ENCODE data around the gene GTF3C5. TPM values are rescaled to one million over a fixed set of nuclear protein-coding genes. Genes with fewer than 3 reads are reported as not detected.
A peak's percentile ranks its signal among the peaks of the same experiment; 100 is the strongest.

GTF3C5 gene
- total and polyA plus RNA-seq, 10 of the 15 experiments (the other 5 are each of a cell fraction or from before 2014, with no cell fraction given), result 2.2 to 81.1 (median 68.7) TPM

DNA sequence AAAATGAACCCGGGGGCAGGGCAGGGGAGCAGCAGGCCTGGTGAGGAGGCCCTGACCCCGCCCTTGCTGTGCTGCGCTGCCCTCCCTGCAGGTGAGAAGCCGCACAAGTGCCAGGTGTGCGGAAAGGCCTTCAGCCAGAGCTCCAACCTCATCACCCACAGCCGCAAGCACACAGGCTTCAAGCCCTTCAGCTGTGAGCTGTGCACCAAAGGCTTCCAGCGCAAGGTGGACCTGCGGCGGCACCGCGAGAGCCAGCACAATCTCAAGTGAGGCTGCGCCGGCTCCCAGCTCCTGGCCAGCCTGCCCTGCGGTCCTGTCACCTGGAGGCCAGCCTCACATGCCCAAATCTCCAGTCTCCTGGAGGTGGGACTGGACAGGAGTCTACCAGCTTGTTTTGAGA is 40.0 kb upstream of the GTF3C5 start (continued):
- TF ChIP-seq, protein P1, sequence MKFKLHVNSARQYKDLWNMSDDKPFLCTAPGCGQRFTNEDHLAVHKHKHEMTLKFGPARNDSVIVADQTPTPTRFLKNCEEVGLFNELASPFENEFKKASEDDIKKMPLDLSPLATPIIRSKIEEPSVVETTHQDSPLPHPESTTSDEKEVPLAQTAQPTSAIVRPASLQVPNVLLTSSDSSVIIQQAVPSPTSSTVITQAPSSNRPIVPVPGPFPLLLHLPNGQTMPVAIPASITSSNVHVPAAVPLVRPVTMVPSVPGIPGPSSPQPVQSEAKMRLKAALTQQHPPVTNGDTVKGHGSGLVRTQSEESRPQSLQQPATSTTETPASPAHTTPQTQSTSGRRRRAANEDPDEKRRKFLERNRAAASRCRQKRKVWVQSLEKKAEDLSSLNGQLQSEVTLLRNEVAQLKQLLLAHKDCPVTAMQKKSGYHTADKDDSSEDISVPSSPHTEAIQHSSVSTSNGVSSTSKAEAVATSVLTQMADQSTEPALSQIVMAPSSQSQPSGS (IDR thresholded peaks at IDR 0.05; ENCODE audit: low read length), result no peak

DNA sequence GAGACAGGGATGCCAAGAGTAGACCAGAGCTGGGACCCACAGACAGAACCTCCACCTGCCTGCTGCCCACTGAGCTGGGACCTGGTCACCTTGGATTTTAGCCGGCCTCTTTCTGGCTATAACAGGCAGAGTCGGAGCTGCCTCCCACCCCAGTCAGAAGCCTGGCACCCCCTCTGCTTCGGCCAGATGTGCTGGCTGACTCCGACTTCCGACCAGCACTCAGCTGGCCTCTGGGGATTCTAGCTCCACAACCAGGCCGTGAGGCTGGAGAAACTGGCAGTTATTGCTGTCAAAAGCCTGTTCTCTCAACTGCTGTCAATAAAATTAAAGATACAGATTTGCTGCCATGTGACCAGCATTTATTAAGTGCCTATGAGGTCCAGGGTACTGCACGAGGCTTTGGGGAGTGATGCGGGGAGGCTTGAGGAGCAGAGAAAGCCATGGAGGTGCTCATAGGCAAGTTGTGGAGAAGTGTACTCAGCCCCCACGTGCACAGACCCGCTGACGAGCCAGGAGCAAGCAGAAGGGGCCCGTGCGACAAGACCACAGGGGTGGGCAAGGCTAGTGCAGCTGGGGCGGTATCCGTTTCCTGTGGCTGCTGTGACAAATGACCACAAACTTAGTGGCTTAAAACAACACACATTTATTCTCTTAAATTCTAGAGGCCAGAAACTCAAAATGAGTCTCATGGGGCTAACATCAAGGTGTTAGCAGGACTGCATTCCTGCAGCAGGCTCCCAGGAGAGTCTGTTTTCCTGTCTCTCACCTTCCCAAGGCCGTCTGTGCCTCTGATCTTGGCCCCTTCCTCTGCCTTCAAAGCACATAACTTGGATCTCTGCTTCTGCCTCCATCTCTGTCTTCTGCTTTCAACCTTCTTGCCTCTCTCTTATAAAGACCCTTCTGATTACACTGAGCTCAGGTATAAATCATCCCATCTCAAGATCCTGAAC is 39.2 kb upstream of the GTF3C5 start:
- DNase-seq (ENCODE audit: low read depth, low spot score) (no peak), FAIRE-seq (no peak), ATAC-seq (peak; percentile 44)
- peak; percentile 47 for TF ChIP-seq RUNX3 (IDR thresholded peaks at IDR 0.05; ENCODE audit: low read length)
- TF ChIP-seq TCF12 (IDR thresholded peaks at IDR 0.05; ENCODE audit: low read depth, low read length), result 0 out of 2 replicates have a peak, but pooled peaks have one; percentile 22
- TF ChIP-seq TAF1 (IDR thresholded peaks at IDR 0.05; ENCODE audit: borderline replicate concordance, low read depth, low read length), result no peak
- TF ChIP-seq, protein P2, sequence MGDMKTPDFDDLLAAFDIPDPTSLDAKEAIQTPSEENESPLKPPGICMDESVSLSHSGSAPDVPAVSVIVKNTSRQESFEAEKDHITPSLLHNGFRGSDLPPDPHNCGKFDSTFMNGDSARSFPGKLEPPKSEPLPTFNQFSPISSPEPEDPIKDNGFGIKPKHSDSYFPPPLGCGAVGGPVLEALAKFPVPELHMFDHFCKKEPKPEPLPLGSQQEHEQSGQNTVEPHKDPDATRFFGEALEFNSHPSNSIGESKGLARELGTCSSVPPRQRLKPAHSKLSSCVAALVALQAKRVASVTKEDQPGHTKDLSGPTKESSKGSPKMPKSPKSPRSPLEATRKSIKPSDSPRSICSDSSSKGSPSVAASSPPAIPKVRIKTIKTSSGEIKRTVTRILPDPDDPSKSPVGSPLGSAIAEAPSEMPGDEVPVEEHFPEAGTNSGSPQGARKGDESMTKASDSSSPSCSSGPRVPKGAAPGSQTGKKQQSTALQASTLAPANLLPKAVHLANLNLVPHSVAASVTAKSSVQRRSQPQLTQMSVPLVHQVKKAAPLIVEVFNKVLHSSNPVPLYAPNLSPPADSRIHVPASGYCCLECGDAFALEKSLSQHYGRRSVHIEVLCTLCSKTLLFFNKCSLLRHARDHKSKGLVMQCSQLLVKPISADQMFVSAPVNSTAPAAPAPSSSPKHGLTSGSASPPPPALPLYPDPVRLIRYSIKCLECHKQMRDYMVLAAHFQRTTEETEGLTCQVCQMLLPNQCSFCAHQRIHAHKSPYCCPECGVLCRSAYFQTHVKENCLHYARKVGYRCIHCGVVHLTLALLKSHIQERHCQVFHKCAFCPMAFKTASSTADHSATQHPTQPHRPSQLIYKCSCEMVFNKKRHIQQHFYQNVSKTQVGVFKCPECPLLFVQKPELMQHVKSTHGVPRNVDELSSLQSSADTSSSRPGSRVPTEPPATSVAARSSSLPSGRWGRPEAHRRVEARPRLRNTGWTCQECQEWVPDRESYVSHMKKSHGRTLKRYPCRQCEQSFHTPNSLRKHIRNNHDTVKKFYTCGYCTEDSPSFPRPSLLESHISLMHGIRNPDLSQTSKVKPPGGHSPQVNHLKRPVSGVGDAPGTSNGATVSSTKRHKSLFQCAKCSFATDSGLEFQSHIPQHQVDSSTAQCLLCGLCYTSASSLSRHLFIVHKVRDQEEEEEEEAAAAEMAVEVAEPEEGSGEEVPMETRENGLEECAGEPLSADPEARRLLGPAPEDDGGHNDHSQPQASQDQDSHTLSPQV (IDR thresholded peaks at IDR 0.05), result no peak
- TF ChIP-seq BHLHE40 (IDR thresholded peaks at IDR 0.05; ENCODE audit: borderline replicate concordance in 1 of 2, low read depth in 2 of 2, low read length in 1 of 2), result peak; percentile 47 to 75; a peak in 2 of 4 replicates
- TF ChIP-seq TCF3 (IDR thresholded peaks at IDR 0.05; ENCODE audit: borderline replicate concordance, insufficient read depth, low read depth, low read length), result no peak
- TF ChIP-seq CBX3 (IDR thresholded peaks at IDR 0.05; ENCODE audit: borderline replicate concordance, low read depth), result no peak
- TF ChIP-seq, protein P3, sequence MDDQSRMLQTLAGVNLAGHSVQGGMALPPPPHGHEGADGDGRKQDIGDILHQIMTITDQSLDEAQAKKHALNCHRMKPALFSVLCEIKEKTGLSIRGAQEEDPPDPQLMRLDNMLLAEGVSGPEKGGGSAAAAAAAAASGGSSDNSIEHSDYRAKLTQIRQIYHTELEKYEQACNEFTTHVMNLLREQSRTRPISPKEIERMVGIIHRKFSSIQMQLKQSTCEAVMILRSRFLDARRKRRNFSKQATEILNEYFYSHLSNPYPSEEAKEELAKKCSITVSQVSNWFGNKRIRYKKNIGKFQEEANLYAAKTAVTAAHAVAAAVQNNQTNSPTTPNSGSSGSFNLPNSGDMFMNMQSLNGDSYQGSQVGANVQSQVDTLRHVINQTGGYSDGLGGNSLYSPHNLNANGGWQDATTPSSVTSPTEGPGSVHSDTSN (IDR thresholded peaks at IDR 0.05; ENCODE audit: insufficient replicate concordance, low read depth, low read length), result no peak
- no peak for TF ChIP-seq CBFB (IDR thresholded peaks at IDR 0.05; ENCODE audit: low read depth)
- BruUV-seq (replicated peaks), result no TSS peak
- no peaks in the 10 kb centered on the region for H3K79me2 ChIP-seq (ENCODE audit: control insufficient read depth, insufficient read depth, low read length)
- no peak overlapping the region for H3K9ac ChIP-seq (ENCODE audit: control insufficient read depth, insufficient read depth, low read length)
- H4K20me1 ChIP-seq (ENCODE audit: control insufficient read depth, insufficient read depth), result no peaks in the 10 kb centered on the region
- H3K4me1 ChIP-seq (ENCODE audit: control insufficient read depth, insufficient read depth, low read length), result peaks cover 17% of the 10 kb centered on the region
- H3K27ac ChIP-seq (ENCODE audit: control insufficient read depth, insufficient read depth), result no peak overlapping the region
- ChIA-PET CTCF (interaction anchor here (1.0 to 1.8 kb wide), 3 partner anchors 9 to 14 kb away, joined by 3 to 5 read pairs (median 4); partner anchors contain the start of gene GFI1B), RAD21 (ENCODE audit: unreplicated experiment) (no interaction called here), POLR2A (no interaction called here), SMC1A (ENCODE audit: uncharacterized antibody, unreplicated experiment) (interaction anchor here (1.0 kb wide), 1 partner anchor 13 kb away, joined by 3 read pairs; the partner anchor contains the start of gene GFI1B)
- intact Hi-C loops (cut with micrococcal nuclease; ENCODE audit: unreplicated experiment), result no loop called here
- H3K4me2 ChIP-seq (ENCODE audit: control insufficient read depth, insufficient read depth), result no peak overlapping the region
- H3K27me3 ChIP-seq (replicated peaks in 1 of 2; ENCODE audit: control insufficient read depth in 2 of 2, insufficient read depth in 2 of 2, low read length in 1 of 2), result peaks cover 3 to 5% of the 10 kb centered on the region in 2 experiments
- WGBS (ENCODE audit: insufficient coverage, insufficient replicate concordance, low lambda C conversion rate, missing lambda C conversion rate), result 12% methylated on average over 16 of the region's 16 CpGs
- H3K4me3 ChIP-seq, result no peak overlapping the region
- no peak overlapping the region for H2AFZ ChIP-seq (ENCODE audit: control insufficient read depth, low read depth, low read length)
- H3K36me3 ChIP-seq (ENCODE audit: control insufficient read depth in 2 of 2, insufficient read depth in 2 of 2, low read length in 1 of 2), result no peaks in the 10 kb centered on the region
- in situ Hi-C loops (cut with MboI), result no loop called here
- H3K9me3 ChIP-seq (replicated peaks; ENCODE audit: control insufficient read depth, insufficient read depth, low read length), result no peaks in the 10 kb centered on the region
